CD4-positive, alpha-beta T cell treated with Interleukin-12 subunit alpha and Interleukin-12 subunit beta, for 1 hour (primary cell): Measurements from ENCODE around the gene SPATA21.

Experiments used
- DNase-seq: peaks from one replicate; pipeline ENCODE4 v3.0.0-alpha.2; 2020

The SPATA21 gene

DNA sequence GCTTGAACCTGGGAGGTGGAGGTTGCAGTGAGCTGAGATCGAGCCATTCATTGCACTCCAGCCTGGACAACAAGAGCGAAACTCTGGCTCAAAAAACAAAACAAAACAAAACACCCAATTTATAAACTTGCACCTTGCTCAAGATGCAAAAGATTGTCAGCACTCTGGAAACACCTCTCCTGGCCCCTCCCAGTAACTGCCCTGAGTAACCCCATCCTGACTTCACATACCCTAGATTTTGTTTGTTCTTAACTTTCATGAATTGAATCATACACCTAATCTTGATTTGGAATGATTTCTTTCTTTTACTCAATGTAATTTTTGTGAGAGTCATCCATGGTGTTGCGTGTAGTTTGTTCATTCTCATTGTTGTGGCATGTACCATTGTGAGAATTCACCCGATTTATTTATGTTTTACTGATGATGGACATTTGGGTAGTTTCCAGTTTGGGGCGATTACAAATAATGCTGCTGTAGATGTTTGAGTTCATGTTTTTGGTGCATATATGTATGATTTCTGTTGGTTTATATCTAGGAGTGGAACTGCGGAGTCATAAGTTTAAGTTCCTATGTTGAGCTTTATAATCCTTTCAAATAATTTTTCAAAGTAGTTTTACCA, 13.7 kb upstream of the SPATA21 start:
- DNase-seq = no peak

DNA sequence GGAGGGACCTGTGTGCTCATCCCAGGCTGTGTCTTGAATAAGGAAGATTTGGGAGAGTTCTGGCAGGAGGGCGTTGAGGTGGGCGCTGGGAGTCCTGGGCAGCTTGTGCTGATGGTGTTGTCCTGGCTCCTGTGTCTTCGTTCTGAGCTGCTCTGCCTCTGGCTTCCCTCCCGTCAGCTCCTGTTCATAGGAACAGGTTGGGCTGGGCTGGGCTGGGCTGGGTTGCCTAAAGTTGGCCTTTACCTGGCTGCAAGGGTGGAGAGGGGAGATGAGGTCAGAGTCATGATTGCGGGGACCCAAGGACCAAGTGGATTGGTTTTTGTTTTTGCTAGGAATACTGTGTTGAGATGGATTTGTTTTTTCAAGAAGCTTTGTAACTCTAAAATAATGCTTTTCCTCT, 12.4 kb upstream of the SPATA21 start:
- DNase-seq = no peak

DNA sequence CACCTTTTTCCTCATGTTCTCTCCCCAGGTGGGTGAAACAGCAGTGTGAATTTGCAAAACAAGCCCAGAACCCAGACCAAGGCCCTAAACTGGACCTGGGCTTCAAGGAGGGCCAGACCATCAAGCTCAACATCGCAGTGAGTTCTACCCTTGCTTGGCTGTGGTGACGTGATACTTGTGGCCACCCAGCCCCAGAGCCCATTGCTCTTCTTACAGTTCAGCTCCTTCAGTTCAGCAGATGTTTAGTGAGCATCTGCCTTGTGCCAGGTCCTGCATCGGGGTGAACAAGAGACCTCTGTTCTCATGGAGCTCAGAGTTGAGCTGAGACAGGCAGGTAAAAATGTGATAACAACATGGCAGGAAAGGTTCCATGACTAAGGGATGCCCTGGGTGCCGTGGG, 11.8 kb upstream of the SPATA21 start:
- DNase-seq = no peak

DNA sequence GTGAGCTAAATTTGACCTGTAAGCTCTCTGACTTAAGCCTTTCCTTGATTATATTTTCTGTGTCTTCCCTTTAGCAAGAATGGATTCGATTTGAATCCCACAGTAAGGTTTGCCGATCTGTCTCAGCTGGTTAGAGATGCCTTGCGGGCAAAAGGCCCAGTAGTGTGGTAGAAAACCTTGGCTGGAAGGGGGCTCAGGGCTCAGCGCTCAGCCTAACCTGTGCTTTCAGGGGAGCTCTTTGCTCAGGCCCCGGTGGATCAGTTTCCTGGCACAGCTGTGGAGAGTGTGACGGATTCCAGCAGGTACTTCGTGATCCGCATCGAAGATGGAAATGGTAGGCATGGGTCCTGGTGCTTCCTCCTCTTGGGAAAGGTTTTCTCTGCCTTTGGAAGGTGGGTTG, 10.4 kb upstream of the SPATA21 start:
- DNase-seq = no peak

DNA sequence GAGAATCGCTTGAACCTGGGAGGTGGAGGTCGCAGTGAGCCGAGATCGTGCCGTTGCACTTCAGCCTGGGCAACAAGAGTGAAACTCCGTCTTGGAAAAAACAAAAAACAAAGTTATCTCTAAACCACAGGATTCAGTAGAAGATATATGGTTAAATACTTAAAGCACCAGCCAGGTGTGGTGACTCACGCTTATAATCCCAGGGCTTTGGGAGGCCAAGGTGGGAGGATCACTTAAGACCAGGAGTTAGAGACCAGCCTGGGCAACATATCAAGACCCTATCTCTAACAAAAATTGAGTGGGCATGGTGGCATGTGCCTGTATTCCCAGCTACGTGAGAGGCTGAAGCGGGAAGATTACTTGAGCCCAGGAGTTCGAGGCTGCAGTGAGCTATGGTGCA, 8.9 kb upstream of the SPATA21 start:
- no peak for DNase-seq

DNA sequence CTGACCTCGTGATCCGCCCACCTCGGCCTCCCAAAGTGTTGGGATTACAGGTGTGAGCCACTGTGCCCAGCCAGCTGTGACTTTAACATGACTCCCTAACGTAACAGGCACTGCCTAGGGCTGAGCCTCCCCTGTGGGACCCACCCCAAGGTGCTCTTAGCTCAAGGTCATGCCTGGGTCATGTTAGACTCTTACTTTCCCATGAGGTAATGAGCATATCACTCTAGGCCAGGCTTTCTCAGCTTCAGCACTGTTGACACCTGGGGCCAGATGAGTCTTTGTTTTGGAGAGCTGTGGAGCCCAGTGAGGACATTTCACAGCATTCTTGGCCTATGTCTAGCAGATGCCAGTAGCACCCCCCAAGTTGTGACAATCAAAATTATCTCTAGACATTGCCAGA, 7.8 kb upstream of the SPATA21 start:
- DNase-seq = no peak

DNA sequence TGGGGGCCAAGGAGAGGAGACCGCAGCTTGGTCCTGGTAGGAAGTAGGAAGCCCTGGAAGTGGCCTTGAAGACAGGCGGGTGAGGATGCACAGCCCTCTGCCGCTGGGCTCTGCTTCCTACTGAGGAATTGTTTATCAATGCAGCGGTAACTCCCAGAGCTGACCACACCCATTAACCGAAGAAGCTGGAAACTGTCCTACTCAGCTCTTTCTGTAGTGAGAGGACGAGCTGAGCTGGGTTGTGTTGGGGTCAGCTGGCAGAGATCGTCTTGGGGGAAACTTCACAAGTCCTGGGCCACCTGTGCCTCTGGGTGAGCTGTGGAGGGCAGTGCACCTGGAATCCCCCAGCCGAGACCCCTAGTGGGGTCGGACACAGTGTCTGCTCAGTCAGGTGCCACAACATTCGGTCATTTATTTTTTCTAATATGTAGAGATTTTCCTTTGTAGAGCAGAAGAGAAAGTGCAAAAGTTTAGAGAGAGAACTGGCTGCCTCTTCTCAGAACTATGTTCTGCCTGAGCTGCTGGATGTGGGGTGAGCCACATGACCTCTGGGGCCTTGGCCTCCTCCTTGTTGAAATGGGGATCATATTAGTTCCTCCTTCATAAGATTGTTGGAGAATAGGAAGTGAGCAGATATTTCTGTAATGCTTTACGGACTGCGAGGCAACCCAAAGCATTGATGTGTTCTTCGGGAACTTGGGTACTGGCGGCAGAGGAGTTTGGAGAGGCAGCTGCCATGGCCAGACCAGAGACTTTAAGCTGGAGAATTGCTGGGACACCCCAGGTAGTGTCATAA, 6.9 kb upstream of the SPATA21 start:
- DNase-seq = no peak

DNA sequence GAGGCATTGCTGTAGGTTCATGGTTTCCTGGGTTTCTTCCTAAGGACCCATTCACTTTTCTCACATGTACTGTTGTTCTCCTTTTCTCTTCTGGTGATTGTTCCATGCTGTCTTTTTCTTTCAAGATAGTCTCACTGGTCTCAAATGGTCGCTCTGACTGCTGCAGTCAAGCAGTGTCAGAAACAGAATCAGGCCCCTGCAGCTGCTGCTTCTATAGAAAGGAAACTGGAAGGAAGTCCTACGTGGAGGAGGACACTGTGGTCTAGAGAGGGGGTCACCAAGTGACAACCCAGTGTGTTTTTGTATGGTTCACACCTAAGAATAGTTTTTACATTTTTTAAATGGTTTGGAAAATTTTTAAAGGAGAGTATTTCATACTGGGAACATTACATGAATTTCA, 5.7 kb upstream of the SPATA21 start:
- DNase-seq = no peak

DNA sequence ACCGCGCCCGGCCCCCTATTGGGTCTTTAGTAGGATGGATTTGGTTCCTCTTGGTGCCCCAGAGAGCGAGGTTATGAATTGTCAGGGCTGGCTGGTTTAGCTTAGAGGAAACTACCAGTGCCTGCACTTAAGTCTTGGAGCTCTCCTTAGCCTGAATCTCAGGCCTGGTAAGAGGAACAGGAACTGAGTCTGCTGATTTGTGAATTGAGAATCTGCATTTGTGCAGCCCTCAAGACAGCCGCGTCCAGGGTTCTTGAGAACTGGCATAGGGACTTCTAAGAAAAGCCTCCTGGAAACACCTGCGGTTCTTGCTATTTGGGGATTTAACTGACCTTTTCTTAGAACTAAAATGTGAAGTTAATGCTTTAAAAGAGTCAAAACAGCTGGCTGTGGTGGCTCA, 5.0 kb upstream of the SPATA21 start:
- DNase-seq = no peak

DNA sequence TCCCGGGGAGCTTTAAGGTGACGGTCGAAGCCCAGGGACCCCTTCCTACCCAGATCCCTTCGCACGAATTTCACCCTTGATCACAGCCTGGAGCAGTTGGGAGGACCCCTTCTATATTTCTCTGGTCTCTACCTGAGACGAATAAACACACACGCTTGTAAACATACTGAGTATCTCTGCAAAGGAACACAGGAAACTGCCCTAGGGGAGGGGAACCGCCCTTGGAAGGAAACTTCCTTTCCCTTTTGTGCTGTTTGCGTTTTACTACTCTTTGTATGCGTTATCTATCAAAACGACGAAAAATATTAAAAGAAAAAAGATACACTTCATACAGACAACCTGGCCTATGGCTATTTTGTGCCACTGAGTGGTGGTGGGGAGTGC, 4.0 kb upstream of the SPATA21 start:
- no peak for DNase-seq

DNA sequence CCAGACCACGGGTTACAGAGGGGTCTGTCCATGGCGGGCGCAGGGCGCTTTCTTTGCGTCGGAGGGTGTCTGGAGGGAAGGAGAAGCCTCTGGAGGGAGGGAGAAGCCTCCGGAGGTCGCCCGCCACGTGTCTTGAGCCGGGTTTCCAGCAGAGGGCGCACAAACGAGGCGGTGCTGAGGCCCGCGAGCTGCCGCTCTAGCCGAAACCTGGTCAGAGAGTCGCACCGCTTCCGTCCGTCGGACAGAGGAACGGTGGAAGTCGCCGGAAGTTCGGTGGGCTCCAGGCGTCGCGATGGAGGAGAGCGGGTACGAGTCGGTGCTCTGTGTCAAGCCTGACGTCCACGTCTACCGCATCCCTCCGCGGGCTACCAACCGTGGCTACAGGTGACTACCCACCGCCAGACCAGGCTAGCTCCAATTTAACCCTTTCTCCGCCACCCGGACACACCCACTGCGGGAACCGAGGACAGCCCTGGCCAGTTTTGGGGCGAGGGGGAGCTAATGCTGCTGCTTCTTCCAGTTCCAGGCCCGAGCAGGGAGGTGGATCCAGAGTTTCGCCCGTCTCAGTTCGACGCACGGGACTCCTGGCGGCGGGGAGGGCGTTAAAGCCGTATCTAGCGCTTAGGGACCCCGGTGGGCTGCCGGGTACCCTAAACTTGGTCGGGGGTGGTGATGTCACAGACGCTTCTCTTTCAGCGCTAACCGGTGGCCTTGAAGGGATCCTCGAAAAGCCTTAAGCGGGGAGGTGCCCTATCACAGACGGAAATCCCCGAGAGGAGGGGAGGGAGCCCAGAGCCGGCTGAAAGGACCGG, 3.5 kb upstream of the SPATA21 start, which contains the start of gene NECAP2:
NECAP2 (plus strand) TSS at position 255 of the 812 bp plus-strand sequence; CDS start at position 293, 38 bp downstream.
- peak; percentile 94 for DNase-seq

DNA sequence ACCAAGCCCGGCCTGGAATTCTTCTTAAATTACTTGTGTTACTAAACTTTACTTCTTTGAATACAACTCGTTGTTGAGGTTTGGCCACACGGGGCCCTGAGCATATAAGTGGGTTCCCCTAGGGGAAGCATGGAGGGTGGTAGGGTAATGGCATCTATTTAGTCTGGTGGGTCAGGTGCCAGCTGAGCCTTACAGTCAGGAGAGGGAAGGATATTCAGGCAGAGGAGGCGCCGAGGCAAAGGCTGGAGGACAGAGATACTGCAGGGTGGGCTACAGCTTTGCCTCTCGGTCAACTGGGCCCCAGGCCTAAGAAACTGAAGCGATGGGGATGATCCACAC, 2.9 kb upstream of the SPATA21 start:
- no peak for DNase-seq

DNA sequence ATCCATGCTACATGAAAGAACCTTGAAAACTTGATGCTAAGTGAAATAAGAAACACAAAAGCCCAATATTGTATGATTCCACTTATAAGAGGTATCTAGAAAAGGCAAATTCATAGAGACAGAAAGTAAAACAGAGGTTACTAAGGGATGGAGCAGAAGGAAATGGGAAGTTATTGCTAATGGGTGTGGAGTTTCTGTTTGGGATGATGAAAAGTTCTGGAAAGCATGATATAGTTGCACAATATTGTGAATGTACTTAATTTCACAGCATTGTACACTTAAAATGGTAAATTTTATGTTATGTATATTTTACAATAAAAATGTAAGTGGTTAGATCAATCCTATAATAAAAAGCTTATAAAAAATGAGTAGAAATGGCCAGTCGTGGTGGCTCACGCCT, 1.7 kb upstream of the SPATA21 start:
- DNase-seq = no peak

DNA sequence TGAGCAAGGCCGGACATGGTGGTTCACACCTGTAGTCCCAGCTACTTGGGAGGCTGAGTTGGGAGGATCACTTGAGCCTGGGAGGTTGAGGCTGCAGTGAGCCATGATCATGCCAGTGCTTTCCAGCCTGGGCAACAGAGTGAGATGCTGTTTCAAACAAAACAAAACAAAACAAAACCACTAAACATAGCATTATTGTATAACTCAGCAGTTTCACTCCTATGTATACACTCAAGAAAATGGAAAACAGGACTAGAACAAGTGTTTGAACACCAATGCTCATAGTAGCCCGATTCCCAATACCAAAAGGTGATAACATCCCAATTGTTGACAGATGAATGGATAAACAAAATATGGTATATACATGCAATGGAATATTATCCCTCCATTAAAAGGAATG, 1.3 kb upstream of the SPATA21 start:
- no peak for DNase-seq

DNA sequence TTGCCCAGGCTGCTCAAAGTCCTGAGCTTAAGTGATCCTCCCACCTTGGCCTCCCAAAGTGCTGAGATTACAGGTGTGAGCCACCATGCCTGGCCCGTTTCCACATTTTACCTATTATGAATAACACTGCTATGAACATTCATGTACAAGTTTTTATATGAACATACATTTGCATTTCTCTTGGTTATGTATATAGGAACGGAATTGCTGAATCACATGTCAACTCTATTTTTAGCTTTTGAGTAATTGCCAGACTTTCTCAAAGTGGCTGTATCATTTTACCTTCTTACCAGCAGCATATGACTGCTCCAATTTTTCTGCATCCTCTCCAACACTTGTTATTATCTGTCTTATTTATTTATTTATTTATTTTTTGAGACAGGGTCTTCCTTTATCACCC, 2.7 kb downstream of the SPATA21 start:
- no peak for DNase-seq

DNA sequence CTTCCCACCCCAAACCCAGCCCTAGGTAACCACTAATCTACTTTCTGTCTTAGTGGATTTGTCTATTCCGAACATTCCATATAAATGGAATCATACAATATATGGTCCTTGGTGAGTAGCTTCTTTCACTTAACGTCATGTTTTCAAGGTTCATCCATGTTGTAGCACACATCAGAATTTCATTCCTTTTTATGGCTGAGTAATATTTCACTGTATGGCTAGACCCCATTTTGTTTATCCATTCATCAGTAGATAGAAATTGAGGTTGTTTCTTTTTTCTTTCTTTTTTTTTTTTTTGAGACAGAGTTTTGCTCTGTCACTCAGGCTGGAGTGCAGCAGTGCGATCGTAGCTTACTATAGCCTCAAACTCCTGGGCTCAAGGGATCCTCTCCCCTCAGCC, 3.2 kb downstream of the SPATA21 start:
- DNase-seq = no peak

DNA sequence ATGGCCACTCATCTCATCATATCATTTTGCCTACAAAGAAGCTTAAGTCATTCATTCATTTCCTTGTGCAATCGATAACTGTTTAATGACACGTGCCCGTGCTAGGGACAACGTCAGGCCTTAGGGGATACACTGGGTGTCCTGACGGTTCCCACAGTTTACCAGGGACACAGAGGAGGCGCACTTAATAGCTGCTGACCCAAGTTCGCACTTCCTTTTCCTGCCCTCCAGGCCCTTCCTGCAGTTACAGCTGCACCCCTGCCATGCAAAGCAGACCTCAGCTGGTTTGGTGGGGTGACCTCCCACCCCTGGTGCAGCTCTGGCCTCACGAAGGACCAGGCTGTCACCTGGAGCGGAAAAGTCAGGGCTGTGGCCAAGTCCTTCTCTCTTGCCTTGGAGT, 4.2 kb downstream of the SPATA21 start:
- no peak for DNase-seq

DNA sequence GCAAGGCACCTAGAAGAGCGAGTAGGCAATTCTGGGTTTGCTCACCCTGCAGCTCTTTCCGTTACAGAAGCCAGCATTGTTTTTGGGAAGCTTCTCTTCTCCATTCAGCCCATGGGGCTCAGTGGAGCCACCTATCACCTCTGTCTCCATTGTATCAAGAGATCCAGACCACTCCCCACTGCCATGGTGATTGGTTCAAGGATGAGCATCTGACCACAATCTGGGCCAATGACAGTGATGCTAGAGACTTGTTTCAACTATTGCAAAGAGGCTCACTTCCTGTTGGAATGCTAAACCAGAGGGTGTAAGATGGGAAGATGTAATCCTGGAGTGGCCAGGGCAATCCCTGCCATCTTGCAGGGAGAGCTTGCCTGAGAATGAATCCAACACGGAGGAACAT, 6.6 kb downstream of the SPATA21 start:
- DNase-seq = no peak

DNA sequence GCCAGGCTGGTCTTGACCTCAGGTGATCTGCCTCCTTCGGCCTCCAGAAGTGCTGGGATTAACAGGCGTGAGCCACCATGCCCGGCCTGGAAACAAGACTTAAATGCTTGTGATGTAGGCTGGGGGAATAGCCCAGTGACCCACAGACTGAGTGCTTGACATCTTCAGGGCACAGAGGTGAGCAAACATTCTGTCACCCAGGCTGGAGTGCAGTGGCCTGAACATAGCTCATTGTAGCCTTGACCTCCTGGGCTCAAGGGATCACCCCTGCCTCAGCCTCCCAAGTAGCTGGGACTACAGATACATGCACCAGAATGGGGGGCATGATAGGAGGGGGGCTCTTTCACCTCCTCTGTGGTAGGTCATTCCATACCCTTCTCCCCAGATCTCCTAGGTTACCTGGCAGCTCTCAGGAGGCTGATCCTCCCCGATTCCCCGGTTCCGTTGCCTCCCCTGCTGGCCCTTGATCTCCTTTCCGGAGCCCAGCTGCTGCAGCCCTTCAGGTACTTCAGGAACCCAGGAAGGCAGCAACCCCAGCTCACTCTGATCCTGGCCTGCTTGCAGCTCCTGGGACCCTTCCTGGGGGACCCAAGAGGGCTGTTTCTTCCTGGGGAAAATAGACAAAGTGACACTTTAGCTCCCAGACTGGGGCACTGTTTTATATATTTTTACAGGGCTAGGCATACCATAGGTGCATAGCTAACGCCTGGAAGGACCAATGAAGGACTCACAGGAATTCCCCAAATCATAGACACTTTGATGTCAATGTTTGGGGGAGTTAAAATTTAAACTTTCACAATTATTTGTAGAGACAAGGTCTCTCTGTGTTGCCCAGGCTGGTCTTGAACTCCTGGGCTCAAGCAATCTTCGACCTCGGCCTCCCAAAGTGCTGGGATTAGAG, 11.8 kb downstream of the SPATA21 start:
- no peak for DNase-seq

DNA sequence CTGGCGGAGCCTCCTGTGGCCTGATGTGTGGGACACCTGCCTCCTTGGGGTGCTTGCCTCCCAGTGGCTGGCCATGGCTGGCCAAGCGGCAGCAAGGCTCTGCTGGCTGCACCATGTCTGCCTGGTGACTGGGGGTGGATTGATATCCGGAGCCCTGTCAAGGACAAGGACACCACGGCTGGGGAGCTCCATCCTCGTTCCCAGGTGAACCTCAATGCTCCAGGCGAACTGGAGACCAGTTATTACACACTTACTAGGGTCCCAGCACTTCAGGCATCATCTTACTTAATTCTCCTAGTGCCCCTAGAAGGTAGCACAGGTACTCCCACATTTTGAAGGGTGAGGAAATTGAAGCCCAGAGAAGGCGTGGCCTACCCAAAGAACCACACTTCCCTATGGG, 15.2 kb downstream of the SPATA21 start:
- no peak for DNase-seq

DNA sequence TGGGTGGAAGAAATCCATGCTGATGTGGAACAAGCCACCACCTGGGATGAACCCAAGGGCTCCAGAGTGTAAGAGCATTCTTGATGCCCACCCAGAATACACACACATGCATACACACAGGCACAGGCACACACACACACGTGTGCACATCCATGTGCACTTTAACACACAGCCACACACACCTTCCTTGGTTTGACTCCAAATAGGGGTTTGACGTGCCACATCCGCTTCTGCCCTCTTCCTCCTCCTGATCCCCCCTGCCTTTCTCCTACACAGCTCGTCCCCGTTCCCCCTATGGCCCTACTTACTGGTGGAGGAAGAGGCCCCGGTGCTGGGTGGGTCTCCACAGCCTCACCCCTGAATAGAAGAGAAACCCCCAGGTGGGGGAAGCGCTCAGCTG, 16.0 kb downstream of the SPATA21 start:
- no peak for DNase-seq

DNA sequence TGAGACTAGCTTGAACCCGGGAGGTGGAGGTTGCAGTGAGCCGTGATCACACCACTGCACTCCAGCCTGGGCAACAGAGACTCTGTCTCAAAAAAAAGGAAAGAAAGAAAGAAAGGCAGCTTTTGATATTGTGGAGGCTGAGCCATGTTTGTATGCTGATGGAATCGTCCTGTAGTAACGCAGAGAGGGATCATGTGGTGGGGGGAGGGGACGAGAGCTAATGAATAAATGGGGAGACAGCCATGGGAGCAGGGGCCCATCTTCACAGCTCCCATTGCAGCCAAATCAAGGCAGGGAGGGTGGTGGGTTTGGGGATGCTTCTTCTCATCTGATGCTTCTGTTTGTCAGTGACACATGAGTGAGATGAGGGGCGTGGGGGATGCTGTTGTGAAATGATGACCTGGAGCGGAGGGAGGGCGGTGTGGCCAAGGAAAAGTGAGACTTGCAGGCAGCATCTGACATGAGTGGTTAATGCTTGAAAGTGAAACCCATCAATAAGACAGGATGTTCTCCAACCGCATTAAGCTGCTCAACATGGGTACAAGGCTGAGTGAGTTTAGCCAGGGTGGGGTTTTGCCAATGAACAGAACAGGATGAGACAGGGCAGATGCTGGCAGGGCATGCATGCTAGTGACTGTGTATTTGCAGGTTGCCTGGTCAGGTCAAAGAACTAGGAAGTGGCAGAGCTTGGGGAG, 16.7 kb downstream of the SPATA21 start:
- peak; percentile 70 for DNase-seq
